ENCODE results near the gene PIK3R3.

The PIK3R3 gene

GRCh38 chr1:46169811-46170454, 37.5 kb upstream of the PIK3R3 start:
- H3K27ac ChIP-seq (ENCODE audit: insufficient read depth in 1 of 2, low read depth in 1 of 2, low read length in 2 of 2, poor library complexity in 1 of 2, severe bottlenecking in 2 of 2) = no peak overlapping the region
- H3K27me3 ChIP-seq (replicated peaks in 2 of 5; ENCODE audit: control insufficient read depth in 4 of 5, insufficient read depth in 5 of 5, low read length in 4 of 5) = peaks cover 0 to 11% (median 0%) of the 10 kb centered on the region in 5 experiments
- POLR2A ChIA-PET = interaction anchor here (0.6 kb wide), 1 partner anchor 223 kb away, joined by 3 read pairs; no protein-coding TSS in a partner anchor
- H3K4me1 ChIP-seq (ENCODE audit: control extremely low read depth in 1 of 4, control insufficient read depth in 4 of 4, insufficient read depth in 4 of 4, low read length in 3 of 4) = peaks cover 0 to 15% (median 13%) of the 10 kb centered on the region in 4 experiments
- CTCF ChIA-PET = interaction anchor here (1.0 to 2.5 kb wide), 2 partner anchors 12 to 135 kb away, joined by 3 to 12 read pairs; no protein-coding TSS in a partner anchor
- no peaks in the 10 kb centered on the region for H3K9me3 ChIP-seq (ENCODE audit: control extremely low read depth in 1 of 5, control insufficient read depth in 4 of 5, insufficient read depth in 2 of 5, low read depth in 1 of 5, low read length in 4 of 5)
- no peak overlapping the region for H3K4me3 ChIP-seq (ENCODE audit: control insufficient read depth in 1 of 7, extremely low read depth in 1 of 7, insufficient read depth in 4 of 7, low read depth in 2 of 7, low read length in 6 of 7)
- 90% methylated on average over 2 of the region's 3 CpGs for WGBS (ENCODE audit: insufficient coverage)
- H3K36me3 ChIP-seq (ENCODE audit: control insufficient read depth in 4 of 4, insufficient read depth in 4 of 4, low read length in 3 of 4) = no peaks in the 10 kb centered on the region
- no peak for DNase-seq

GRCh38 chr1:46168477-46168876, 36.0 kb upstream of the PIK3R3 start:
- H3K4me1 ChIP-seq (ENCODE audit: control extremely low read depth in 1 of 4, control insufficient read depth in 4 of 4, insufficient read depth in 4 of 4, low read length in 3 of 4) = peaks cover 0 to 15% (median 13%) of the 10 kb centered on the region in 4 experiments
- POLR2A ChIA-PET = no interaction called here
- no peak overlapping the region for H3K4me3 ChIP-seq (ENCODE audit: control insufficient read depth in 1 of 7, extremely low read depth in 1 of 7, insufficient read depth in 4 of 7, low read depth in 2 of 7, low read length in 6 of 7)
- 90% methylated on average over 1 of the region's 1 CpG for WGBS (ENCODE audit: insufficient coverage)
- no peaks in the 10 kb centered on the region for H3K9me3 ChIP-seq (ENCODE audit: control extremely low read depth in 1 of 5, control insufficient read depth in 4 of 5, insufficient read depth in 2 of 5, low read depth in 1 of 5, low read length in 4 of 5)
- CTCF ChIA-PET = interaction anchor here (1.1 to 2.7 kb wide), 5 partner anchors 13 to 131 kb away, joined by 4 to 12 read pairs (median 6); partner anchors contain the start of gene PIK3R3
- no peak for DNase-seq
- no peak overlapping the region for H3K27ac ChIP-seq (ENCODE audit: insufficient read depth in 1 of 2, low read depth in 1 of 2, low read length in 2 of 2, poor library complexity in 1 of 2, severe bottlenecking in 2 of 2)
- H3K36me3 ChIP-seq (ENCODE audit: control insufficient read depth in 4 of 4, insufficient read depth in 4 of 4, low read length in 3 of 4) = no peaks in the 10 kb centered on the region
- peaks cover 0 to 11% (median 0%) of the 10 kb centered on the region in 5 experiments for H3K27me3 ChIP-seq (replicated peaks in 2 of 5; ENCODE audit: control insufficient read depth in 4 of 5, insufficient read depth in 5 of 5, low read length in 4 of 5)

- peaks cover 0 to 11% (median 0%) of the 10 kb centered on the region in 5 experiments for H3K27me3 ChIP-seq (replicated peaks in 2 of 5; ENCODE audit: control insufficient read depth in 4 of 5, insufficient read depth in 5 of 5, low read length in 4 of 5)
- H3K27ac ChIP-seq (ENCODE audit: insufficient read depth in 1 of 2, low read depth in 1 of 2, low read length in 2 of 2, poor library complexity in 1 of 2, severe bottlenecking in 2 of 2) = no peak overlapping the region
- peaks cover 0 to 15% (median 13%) of the 10 kb centered on the region in 4 experiments for H3K4me1 ChIP-seq (ENCODE audit: control extremely low read depth in 1 of 4, control insufficient read depth in 4 of 4, insufficient read depth in 4 of 4, low read length in 3 of 4)
- no peaks in the 10 kb centered on the region for H3K9me3 ChIP-seq (ENCODE audit: control extremely low read depth in 1 of 5, control insufficient read depth in 4 of 5, insufficient read depth in 2 of 5, low read depth in 1 of 5, low read length in 4 of 5)
- peak in 2 of 3 donors; percentile 78 to 80 for DNase-seq
- CTCF ChIA-PET = interaction anchor here (1.0 to 2.7 kb wide), 7 partner anchors 9 to 130 kb away, joined by 3 to 12 read pairs (median 5); no protein-coding TSS in a partner anchor
- POLR2A ChIA-PET = interaction anchor here (0.8 to 1.2 kb wide), 3 partner anchors 8 to 36 kb away, joined by 3 to 4 read pairs (median 3); partner anchors contain the start of gene PIK3R3
- H3K36me3 ChIP-seq (ENCODE audit: control insufficient read depth in 4 of 4, insufficient read depth in 4 of 4, low read length in 3 of 4) = no peaks in the 10 kb centered on the region
- 2% methylated on average over 40 of the region's 47 CpGs for WGBS (ENCODE audit: insufficient coverage)
- peak overlapping the region; percentile 40 to 87 (median 75) for H3K4me3 ChIP-seq (ENCODE audit: control insufficient read depth in 1 of 7, extremely low read depth in 1 of 7, insufficient read depth in 4 of 7, low read depth in 2 of 7, low read length in 6 of 7)
Measured at GRCh38 chr1:46166521-46167462, 34.4 kb upstream of the PIK3R3 start.

GRCh38 chr1:46160212-46160611, 27.8 kb upstream of the PIK3R3 start:
- Histone ChIP-seq H3K36me3 (ENCODE audit: control insufficient read depth in 4 of 4, insufficient read depth in 4 of 4, low read length in 3 of 4) (no peaks in the 10 kb centered on the region), H3K4me3 (ENCODE audit: control insufficient read depth in 1 of 7, extremely low read depth in 1 of 7, insufficient read depth in 4 of 7, low read depth in 2 of 7, low read length in 6 of 7) (no peak overlapping the region), H3K4me1 (ENCODE audit: control extremely low read depth in 1 of 4, control insufficient read depth in 4 of 4, insufficient read depth in 4 of 4, low read length in 3 of 4) (no peaks in the 10 kb centered on the region), H3K27ac (ENCODE audit: insufficient read depth in 1 of 2, low read depth in 1 of 2, low read length in 2 of 2, poor library complexity in 1 of 2, severe bottlenecking in 2 of 2) (no peak overlapping the region), H3K27me3 (replicated peaks in 2 of 5; ENCODE audit: control insufficient read depth in 4 of 5, insufficient read depth in 5 of 5, low read length in 4 of 5) (peaks cover 0 to 2% (median 0%) of the 10 kb centered on the region in 5 experiments), H3K9me3 (ENCODE audit: control extremely low read depth in 1 of 5, control insufficient read depth in 4 of 5, insufficient read depth in 2 of 5, low read depth in 1 of 5, low read length in 4 of 5) (no peaks in the 10 kb centered on the region)
- ChIA-PET POLR2A (no interaction called here), CTCF (interaction anchor here (1.5 kb wide), 1 partner anchor 12 kb away, joined by 3 read pairs; no protein-coding TSS in a partner anchor)
- WGBS (ENCODE audit: insufficient coverage) = no CpG with 5 or more reads among the region's 1 CpG
- no peak for DNase-seq

GRCh38 chr1:46159516-46159915, 27.1 kb upstream of the PIK3R3 start:
- Histone ChIP-seq H3K27ac (ENCODE audit: insufficient read depth in 1 of 2, low read depth in 1 of 2, low read length in 2 of 2, poor library complexity in 1 of 2, severe bottlenecking in 2 of 2) (no peak overlapping the region), H3K36me3 (ENCODE audit: control insufficient read depth in 4 of 4, insufficient read depth in 4 of 4, low read length in 3 of 4) (no peaks in the 10 kb centered on the region), H3K4me3 (ENCODE audit: control insufficient read depth in 1 of 7, extremely low read depth in 1 of 7, insufficient read depth in 4 of 7, low read depth in 2 of 7, low read length in 6 of 7) (no peak overlapping the region), H3K27me3 (replicated peaks in 2 of 5; ENCODE audit: control insufficient read depth in 4 of 5, insufficient read depth in 5 of 5, low read length in 4 of 5) (peaks cover 0 to 2% (median 0%) of the 10 kb centered on the region in 5 experiments), H3K9me3 (ENCODE audit: control extremely low read depth in 1 of 5, control insufficient read depth in 4 of 5, insufficient read depth in 2 of 5, low read depth in 1 of 5, low read length in 4 of 5) (no peaks in the 10 kb centered on the region), H3K4me1 (ENCODE audit: control extremely low read depth in 1 of 4, control insufficient read depth in 4 of 4, insufficient read depth in 4 of 4, low read length in 3 of 4) (no peaks in the 10 kb centered on the region)
- CTCF ChIA-PET = interaction anchor here (1.5 kb wide), 1 partner anchor 11 kb away, joined by 3 read pairs; no protein-coding TSS in a partner anchor
- WGBS (ENCODE audit: insufficient coverage) = 83% methylated on average over 3 of the region's 3 CpGs
- peak in 1 of 3 donors; percentile 44 for DNase-seq
- POLR2A ChIA-PET = no interaction called here

- POLR2A ChIA-PET = interaction anchor here (1.1 kb wide), 1 partner anchor 8 kb away, joined by 3 read pairs; no protein-coding TSS in a partner anchor
Measured at GRCh38 chr1:46158312-46159281, 26.2 kb upstream of the PIK3R3 start.

More at GRCh38 chr1:46158312-46159281, 26.2 kb upstream of the PIK3R3 start:
- H3K27ac ChIP-seq (ENCODE audit: insufficient read depth in 1 of 2, low read depth in 1 of 2, low read length in 2 of 2, poor library complexity in 1 of 2, severe bottlenecking in 2 of 2) = no peak overlapping the region
- no peaks in the 10 kb centered on the region for H3K4me1 ChIP-seq (ENCODE audit: control extremely low read depth in 1 of 4, control insufficient read depth in 4 of 4, insufficient read depth in 4 of 4, low read length in 3 of 4)
- H3K9me3 ChIP-seq (ENCODE audit: control extremely low read depth in 1 of 5, control insufficient read depth in 4 of 5, insufficient read depth in 2 of 5, low read depth in 1 of 5, low read length in 4 of 5) = no peaks in the 10 kb centered on the region
- H3K36me3 ChIP-seq (ENCODE audit: control insufficient read depth in 4 of 4, insufficient read depth in 4 of 4, low read length in 3 of 4) = no peaks in the 10 kb centered on the region
- WGBS (ENCODE audit: insufficient coverage) = 96% methylated on average over 9 of the region's 13 CpGs
- CTCF ChIA-PET = interaction anchor here (1.8 kb wide), 1 partner anchor 8 kb away, joined by 4 read pairs; no protein-coding TSS in a partner anchor
- H3K4me3 ChIP-seq (ENCODE audit: control insufficient read depth in 1 of 7, extremely low read depth in 1 of 7, insufficient read depth in 4 of 7, low read depth in 2 of 7, low read length in 6 of 7) = no peak overlapping the region
- peaks cover 0 to 2% (median 0%) of the 10 kb centered on the region in 5 experiments for H3K27me3 ChIP-seq (replicated peaks in 2 of 5; ENCODE audit: control insufficient read depth in 4 of 5, insufficient read depth in 5 of 5, low read length in 4 of 5)
- DNase-seq = peak in 2 of 3 donors; percentile 18 to 36

Measured in common myeloid progenitor, CD34-positive (primary cell).